Activated naive CD4-positive, alpha-beta T cell treated with anti-CD3 and anti-CD28 coated beads, Interleukin-2, amount 50 U/mL, for 24 hours (primary cell): ENCODE results near the gene PPM1H.
A peak's percentile ranks its signal among the peaks of the same experiment; 100 is the strongest.

Experiments used
- H3K27ac Mint-ChIP-seq: one replicate; pipeline ENCODE4 v1.8.0; 2021; ENCODE audit warnings: mild to moderate bottlenecking, mixed read lengths
- H3K27me3 Mint-ChIP-seq: one replicate; pipeline ENCODE4 v1.8.0; 2021; ENCODE audit warnings: mixed read lengths
- H3K36me3 Mint-ChIP-seq: one replicate; pipeline ENCODE4 v1.8.0; 2021; ENCODE audit warnings: mixed read lengths
- H3K4me1 Mint-ChIP-seq: one replicate; pipeline ENCODE4 v1.8.0; 2021; ENCODE audit warnings: mixed read lengths
- H3K4me3 Mint-ChIP-seq: one replicate; pipeline ENCODE4 v1.8.0; 2021; ENCODE audit warnings: mild to moderate bottlenecking, mixed read lengths
- H3K9me3 Mint-ChIP-seq: one replicate; pipeline ENCODE4 v1.8.0; 2021; ENCODE audit warnings: mixed read lengths

PPM1H gene

DNA sequence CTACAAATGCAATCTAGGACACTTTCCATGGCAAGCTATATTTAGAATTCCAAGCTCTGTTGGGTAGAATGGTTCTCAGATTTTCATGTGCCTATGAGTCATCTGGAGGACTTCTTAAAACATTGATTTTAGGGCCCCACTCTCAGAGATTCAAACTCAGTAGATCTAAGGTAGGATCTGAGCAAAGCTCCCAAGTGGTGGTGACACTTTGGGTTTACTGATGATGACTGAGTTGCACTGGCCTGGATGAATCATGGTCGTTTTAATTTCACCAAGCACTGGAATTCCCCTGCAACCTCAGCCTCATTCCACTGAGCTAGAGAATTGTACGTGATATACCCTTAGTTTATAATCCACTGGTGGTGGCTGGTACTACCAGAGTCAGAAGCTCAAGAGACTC is 86.5 kb downstream of the PPM1H start:
- H3K27me3 Mint-ChIP-seq = peaks cover 10% of the 10 kb centered on the region
- no peaks in the 10 kb centered on the region for H3K36me3 Mint-ChIP-seq
- no peaks in the 10 kb centered on the region for H3K9me3 Mint-ChIP-seq
- no peak overlapping the region for H3K27ac Mint-ChIP-seq
- no peak overlapping the region for H3K4me3 Mint-ChIP-seq
- no peaks in the 10 kb centered on the region for H3K4me1 Mint-ChIP-seq

- H3K9me3 Mint-ChIP-seq = no peaks in the 10 kb centered on the region
- no peak overlapping the region for H3K27ac Mint-ChIP-seq
- peaks cover 7% of the 10 kb centered on the region for H3K27me3 Mint-ChIP-seq
- H3K4me1 Mint-ChIP-seq = no peaks in the 10 kb centered on the region
- H3K4me3 Mint-ChIP-seq = no peak overlapping the region
- no peaks in the 10 kb centered on the region for H3K36me3 Mint-ChIP-seq
Measured at GRCh38 chr12:62847709-62848108, 87.2 kb downstream of the PPM1H start.

GRCh38 chr12:62846491-62846890 is 88.5 kb downstream of the PPM1H start:
- Mint-ChIP-seq H3K9me3 (no peaks in the 10 kb centered on the region), H3K36me3 (no peaks in the 10 kb centered on the region), H3K27me3 (peaks cover 7% of the 10 kb centered on the region), H3K4me1 (no peaks in the 10 kb centered on the region), H3K27ac (no peak overlapping the region), H3K4me3 (no peak overlapping the region)

DNA sequence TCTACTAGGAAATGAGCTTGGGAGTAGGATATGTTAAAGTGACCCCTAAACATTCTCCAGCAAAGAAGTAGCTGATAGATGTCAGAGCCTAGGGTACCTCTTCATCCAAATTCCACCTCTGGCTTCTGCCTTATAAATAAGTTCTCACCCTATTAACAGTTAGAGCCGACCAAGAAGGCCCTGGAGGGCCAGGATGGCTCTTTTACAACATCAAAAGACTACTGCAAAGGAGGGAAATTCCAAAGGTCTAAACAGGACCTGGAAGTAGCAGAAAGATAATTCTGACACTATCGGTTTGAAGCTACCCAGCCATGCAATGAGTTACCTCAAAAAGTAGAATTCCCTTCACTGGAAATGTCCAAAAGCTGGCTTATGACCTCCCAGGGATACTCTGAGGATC is 90.0 kb downstream of the PPM1H start:
- H3K36me3 Mint-ChIP-seq = no peaks in the 10 kb centered on the region
- H3K27ac Mint-ChIP-seq = no peak overlapping the region
- no peaks in the 10 kb centered on the region for H3K4me1 Mint-ChIP-seq
- H3K27me3 Mint-ChIP-seq = peaks cover 7% of the 10 kb centered on the region
- no peaks in the 10 kb centered on the region for H3K9me3 Mint-ChIP-seq
- no peak overlapping the region for H3K4me3 Mint-ChIP-seq

DNA sequence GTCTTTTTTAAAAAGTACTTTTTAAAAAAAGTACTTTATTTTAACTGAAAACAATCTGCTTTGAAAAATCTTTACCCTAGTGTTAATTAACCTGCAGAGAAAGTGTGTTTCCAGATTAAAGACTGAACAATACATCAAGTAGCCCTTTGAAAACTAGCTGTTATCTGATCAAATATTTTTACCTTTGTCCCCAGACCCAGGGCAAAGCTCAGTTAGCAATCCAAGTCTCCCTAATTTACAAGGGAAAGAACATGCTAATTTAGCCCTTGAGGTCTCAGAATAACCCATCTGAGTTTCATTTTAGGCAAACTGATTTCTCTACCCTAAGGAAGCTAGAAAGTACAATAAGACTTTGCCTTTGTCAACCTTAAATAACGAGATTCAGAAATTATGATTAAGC is 91.2 kb downstream of the PPM1H start:
- no peaks in the 10 kb centered on the region for H3K9me3 Mint-ChIP-seq
- H3K27me3 Mint-ChIP-seq = peaks cover 5% of the 10 kb centered on the region
- H3K4me3 Mint-ChIP-seq = no peak overlapping the region
- H3K27ac Mint-ChIP-seq = no peak overlapping the region
- no peaks in the 10 kb centered on the region for H3K36me3 Mint-ChIP-seq
- no peaks in the 10 kb centered on the region for H3K4me1 Mint-ChIP-seq

DNA sequence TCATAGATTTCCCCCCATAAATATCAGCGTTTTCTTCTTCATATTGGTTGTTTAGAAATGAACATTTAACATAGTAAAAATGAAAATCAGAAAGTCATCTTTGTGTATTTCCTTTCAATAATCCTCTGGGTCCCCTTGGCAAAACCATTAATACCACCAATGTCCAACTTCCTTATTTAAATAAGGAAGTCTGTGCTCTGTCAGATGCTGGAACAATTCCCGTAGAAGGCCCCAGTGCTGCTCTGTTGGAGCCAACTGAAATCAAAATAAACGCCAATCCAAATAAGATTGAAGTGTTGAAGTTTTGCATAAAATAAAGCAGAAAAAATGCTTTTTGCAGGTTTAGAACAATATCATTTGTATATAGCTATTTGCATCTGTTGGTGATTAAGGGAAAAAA is 93.1 kb downstream of the PPM1H start:
- Mint-ChIP-seq H3K27ac (no peak overlapping the region), H3K4me3 (no peak overlapping the region), H3K4me1 (no peaks in the 10 kb centered on the region), H3K27me3 (peaks cover 5% of the 10 kb centered on the region), H3K36me3 (no peaks in the 10 kb centered on the region), H3K9me3 (no peaks in the 10 kb centered on the region)

DNA sequence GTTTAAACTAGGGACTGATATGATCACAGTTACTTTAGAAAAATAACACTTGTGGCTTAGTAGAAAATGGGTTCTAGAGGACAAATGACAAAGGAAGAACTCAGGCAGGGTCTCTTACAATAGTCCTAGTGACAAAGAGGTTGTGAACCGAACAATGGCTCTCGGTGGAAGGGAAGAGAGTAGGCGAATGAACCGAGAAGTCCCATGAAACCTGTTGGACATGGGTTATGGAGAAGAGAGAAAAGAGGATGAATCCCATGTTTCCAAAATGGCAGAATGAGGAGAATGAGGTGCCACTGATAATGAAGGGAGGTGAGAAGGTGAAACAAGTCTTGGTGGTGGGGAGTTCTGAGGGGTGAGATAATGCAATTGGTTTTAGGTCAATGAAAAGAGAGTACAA is 94.1 kb downstream of the PPM1H start:
- no peak overlapping the region for H3K27ac Mint-ChIP-seq
- H3K4me1 Mint-ChIP-seq = no peaks in the 10 kb centered on the region
- H3K4me3 Mint-ChIP-seq = no peak overlapping the region
- peaks cover 1% of the 10 kb centered on the region for H3K27me3 Mint-ChIP-seq
- H3K36me3 Mint-ChIP-seq = no peaks in the 10 kb centered on the region
- no peaks in the 10 kb centered on the region for H3K9me3 Mint-ChIP-seq

- Mint-ChIP-seq H3K36me3 (no peaks in the 10 kb centered on the region), H3K27ac (peak overlapping the region; percentile 57), H3K4me3 (no peak overlapping the region), H3K4me1 (no peaks in the 10 kb centered on the region), H3K27me3 (no peaks in the 10 kb centered on the region), H3K9me3 (no peaks in the 10 kb centered on the region)
Measured at GRCh38 chr12:62839869-62840660, 94.9 kb downstream of the PPM1H start.

- H3K27me3 Mint-ChIP-seq = peaks cover 1% of the 10 kb centered on the region
- no peak overlapping the region for H3K4me3 Mint-ChIP-seq
- no peaks in the 10 kb centered on the region for H3K4me1 Mint-ChIP-seq
- no peaks in the 10 kb centered on the region for H3K9me3 Mint-ChIP-seq
- no peaks in the 10 kb centered on the region for H3K36me3 Mint-ChIP-seq
- no peak overlapping the region for H3K27ac Mint-ChIP-seq
Measured at GRCh38 chr12:62834971-62835547, 99.9 kb downstream of the PPM1H start.

- no peak overlapping the region for H3K27ac Mint-ChIP-seq
- H3K36me3 Mint-ChIP-seq = no peaks in the 10 kb centered on the region
- H3K4me3 Mint-ChIP-seq = no peak overlapping the region
- H3K27me3 Mint-ChIP-seq = peaks cover 1% of the 10 kb centered on the region
- H3K4me1 Mint-ChIP-seq = no peaks in the 10 kb centered on the region
- no peaks in the 10 kb centered on the region for H3K9me3 Mint-ChIP-seq
Measured at GRCh38 chr12:62834406-62834805, 100.5 kb downstream of the PPM1H start.

- H3K27me3 Mint-ChIP-seq = peaks cover 1% of the 10 kb centered on the region
- H3K27ac Mint-ChIP-seq = no peak overlapping the region
- H3K4me1 Mint-ChIP-seq = no peaks in the 10 kb centered on the region
- no peaks in the 10 kb centered on the region for H3K36me3 Mint-ChIP-seq
- no peak overlapping the region for H3K4me3 Mint-ChIP-seq
- H3K9me3 Mint-ChIP-seq = no peaks in the 10 kb centered on the region
Measured at GRCh38 chr12:62833634-62834033, 101.3 kb downstream of the PPM1H start.

GRCh38 chr12:62832558-62832957 is 102.4 kb downstream of the PPM1H start:
- no peak overlapping the region for H3K27ac Mint-ChIP-seq
- H3K4me3 Mint-ChIP-seq = no peak overlapping the region
- H3K27me3 Mint-ChIP-seq = peaks cover 1% of the 10 kb centered on the region
- no peaks in the 10 kb centered on the region for H3K9me3 Mint-ChIP-seq
- H3K36me3 Mint-ChIP-seq = no peaks in the 10 kb centered on the region
- H3K4me1 Mint-ChIP-seq = no peaks in the 10 kb centered on the region

- H3K9me3 Mint-ChIP-seq = no peaks in the 10 kb centered on the region
- no peak overlapping the region for H3K4me3 Mint-ChIP-seq
- H3K36me3 Mint-ChIP-seq = no peaks in the 10 kb centered on the region
- peaks cover 1% of the 10 kb centered on the region for H3K27me3 Mint-ChIP-seq
- H3K4me1 Mint-ChIP-seq = no peaks in the 10 kb centered on the region
- H3K27ac Mint-ChIP-seq = no peak overlapping the region
Measured at GRCh38 chr12:62832027-62832426, 102.9 kb downstream of the PPM1H start.

- Mint-ChIP-seq H3K36me3 (no peaks in the 10 kb centered on the region), H3K4me1 (no peaks in the 10 kb centered on the region), H3K27me3 (peaks cover 4% of the 10 kb centered on the region), H3K9me3 (no peaks in the 10 kb centered on the region), H3K4me3 (no peak overlapping the region), H3K27ac (no peak overlapping the region)
Measured at GRCh38 chr12:62827855-62828254, 107.1 kb downstream of the PPM1H start.

DNA sequence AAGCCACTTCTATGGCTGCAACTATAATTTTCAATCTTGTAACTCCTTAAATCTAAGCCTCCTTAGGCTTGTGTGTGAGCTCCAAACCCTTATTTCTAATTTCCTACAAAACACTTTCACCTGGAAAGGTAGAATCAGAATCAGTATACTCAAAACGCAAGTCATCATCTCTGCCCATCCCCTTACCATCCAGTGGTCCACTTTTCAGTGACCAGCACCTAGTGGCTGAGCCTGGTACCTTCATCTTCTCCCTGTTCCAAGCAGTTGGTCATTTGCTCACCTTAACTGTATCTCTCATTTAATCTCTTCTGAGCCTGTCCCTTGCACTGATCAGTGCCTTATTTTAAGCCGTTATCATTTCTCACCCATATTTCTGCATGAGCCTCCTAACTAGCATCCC is 107.9 kb downstream of the PPM1H start:
- H3K4me3 Mint-ChIP-seq = no peak overlapping the region
- no peak overlapping the region for H3K27ac Mint-ChIP-seq
- no peaks in the 10 kb centered on the region for H3K36me3 Mint-ChIP-seq
- H3K27me3 Mint-ChIP-seq = peaks cover 4% of the 10 kb centered on the region
- no peaks in the 10 kb centered on the region for H3K9me3 Mint-ChIP-seq
- H3K4me1 Mint-ChIP-seq = no peaks in the 10 kb centered on the region

- peaks cover 14% of the 10 kb centered on the region for H3K27me3 Mint-ChIP-seq
- H3K4me1 Mint-ChIP-seq = peaks cover 10% of the 10 kb centered on the region
- no peak overlapping the region for H3K27ac Mint-ChIP-seq
- H3K9me3 Mint-ChIP-seq = no peaks in the 10 kb centered on the region
- H3K36me3 Mint-ChIP-seq = no peaks in the 10 kb centered on the region
- H3K4me3 Mint-ChIP-seq = no peak overlapping the region
Measured at GRCh38 chr12:62817556-62818271, 117.2 kb downstream of the PPM1H start.
